Measurements from ENCODE around the gene SLC6A8.
A peak's percentile ranks its signal among the peaks of the same experiment; 100 is the strongest.

SLC6A8 gene

DNA sequence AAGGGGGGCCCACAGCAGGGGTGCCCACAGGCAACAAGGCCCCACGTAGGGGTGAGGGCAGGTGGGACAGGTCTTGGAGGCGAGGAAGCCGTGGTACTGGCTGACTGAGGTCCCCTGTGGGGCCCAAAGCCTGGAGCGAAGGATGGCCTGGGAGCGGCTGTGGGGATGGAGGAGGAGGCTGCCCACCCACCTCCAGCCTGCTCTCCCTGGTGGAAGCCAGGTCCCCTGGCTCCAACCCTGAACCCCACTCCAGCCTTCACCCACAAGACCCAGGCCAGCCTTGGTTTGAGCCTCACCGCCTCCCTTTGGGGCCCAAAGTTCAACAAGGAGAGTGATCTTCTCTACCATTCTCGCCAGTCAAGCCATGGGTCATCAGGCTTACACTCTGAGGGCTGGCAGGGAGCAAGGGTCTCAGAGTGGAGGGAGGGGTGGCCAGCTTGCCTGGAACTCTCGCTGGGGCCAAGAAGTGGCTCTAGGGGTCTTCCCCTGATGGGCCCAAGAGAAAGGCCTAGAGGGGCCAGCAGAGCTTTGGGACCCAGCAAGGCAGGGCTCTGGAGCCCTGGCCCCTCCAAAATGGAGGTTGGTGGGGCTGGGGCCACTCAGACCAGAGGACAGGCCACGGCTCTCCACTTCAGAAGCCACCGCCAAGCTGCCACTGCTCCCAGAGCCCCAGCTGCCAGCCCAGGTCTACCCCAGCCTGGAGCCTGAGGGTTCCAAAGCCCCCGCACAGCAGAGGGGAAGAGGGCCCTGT, 19.1 kb upstream of the SLC6A8 start:
- H3K4me3 ChIP-seq (ENCODE audit: low read depth, low read length), result no peak overlapping the region
- TF ChIP-seq, protein P1, sequence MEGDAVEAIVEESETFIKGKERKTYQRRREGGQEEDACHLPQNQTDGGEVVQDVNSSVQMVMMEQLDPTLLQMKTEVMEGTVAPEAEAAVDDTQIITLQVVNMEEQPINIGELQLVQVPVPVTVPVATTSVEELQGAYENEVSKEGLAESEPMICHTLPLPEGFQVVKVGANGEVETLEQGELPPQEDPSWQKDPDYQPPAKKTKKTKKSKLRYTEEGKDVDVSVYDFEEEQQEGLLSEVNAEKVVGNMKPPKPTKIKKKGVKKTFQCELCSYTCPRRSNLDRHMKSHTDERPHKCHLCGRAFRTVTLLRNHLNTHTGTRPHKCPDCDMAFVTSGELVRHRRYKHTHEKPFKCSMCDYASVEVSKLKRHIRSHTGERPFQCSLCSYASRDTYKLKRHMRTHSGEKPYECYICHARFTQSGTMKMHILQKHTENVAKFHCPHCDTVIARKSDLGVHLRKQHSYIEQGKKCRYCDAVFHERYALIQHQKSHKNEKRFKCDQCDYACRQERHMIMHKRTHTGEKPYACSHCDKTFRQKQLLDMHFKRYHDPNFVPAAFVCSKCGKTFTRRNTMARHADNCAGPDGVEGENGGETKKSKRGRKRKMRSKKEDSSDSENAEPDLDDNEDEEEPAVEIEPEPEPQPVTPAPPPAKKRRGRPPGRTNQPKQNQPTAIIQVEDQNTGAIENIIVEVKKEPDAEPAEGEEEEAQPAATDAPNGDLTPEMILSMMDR (IDR thresholded peaks at IDR 0.05; ENCODE audit: insufficient read depth, low read depth, low read length, missing control alignments), result no peak
- no peak for DNase-seq (ENCODE audit: low read depth)

DNA sequence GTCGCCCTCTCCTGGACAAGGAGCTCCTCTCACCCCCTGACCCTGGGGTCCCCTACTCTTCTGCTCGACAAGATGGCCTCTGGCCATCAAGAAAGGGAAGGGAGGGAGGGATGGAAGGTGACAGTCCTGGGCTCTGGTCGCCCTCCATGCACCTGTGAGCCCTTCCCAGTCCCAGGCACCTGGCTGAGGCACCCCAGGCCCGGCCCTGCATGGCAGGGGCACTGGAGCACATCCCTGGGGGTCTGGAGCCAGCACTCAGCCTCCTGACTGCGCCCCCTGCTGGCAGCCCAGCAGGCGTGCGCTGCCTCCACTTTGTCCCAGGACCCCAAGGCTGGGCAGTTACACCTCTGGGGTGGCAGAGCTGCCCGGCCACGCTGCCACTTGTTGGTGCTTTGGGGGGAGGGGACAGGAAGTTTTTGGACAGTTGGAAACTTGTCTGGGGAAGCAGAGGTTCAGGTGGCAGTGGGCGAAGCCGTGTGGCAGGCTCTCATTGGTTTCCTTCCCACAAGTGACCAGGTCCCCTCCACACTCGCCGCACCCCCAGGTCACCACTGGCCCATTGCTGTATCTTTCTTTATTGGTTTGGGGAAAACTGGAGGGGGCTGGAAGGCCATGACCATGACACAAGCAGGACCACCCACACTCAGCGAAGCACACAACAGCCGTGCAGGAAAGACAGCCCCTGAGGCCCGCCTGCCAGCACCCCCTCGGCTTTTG, 18.4 kb upstream of the SLC6A8 start:
- peak; percentile 30 for DNase-seq (ENCODE audit: low read depth)
- no peak overlapping the region for H3K4me3 ChIP-seq (ENCODE audit: low read depth, low read length)
- TF ChIP-seq, protein P1 (IDR thresholded peaks at IDR 0.05; ENCODE audit: insufficient read depth, low read depth, low read length, missing control alignments), result peak; percentile 62

DNA sequence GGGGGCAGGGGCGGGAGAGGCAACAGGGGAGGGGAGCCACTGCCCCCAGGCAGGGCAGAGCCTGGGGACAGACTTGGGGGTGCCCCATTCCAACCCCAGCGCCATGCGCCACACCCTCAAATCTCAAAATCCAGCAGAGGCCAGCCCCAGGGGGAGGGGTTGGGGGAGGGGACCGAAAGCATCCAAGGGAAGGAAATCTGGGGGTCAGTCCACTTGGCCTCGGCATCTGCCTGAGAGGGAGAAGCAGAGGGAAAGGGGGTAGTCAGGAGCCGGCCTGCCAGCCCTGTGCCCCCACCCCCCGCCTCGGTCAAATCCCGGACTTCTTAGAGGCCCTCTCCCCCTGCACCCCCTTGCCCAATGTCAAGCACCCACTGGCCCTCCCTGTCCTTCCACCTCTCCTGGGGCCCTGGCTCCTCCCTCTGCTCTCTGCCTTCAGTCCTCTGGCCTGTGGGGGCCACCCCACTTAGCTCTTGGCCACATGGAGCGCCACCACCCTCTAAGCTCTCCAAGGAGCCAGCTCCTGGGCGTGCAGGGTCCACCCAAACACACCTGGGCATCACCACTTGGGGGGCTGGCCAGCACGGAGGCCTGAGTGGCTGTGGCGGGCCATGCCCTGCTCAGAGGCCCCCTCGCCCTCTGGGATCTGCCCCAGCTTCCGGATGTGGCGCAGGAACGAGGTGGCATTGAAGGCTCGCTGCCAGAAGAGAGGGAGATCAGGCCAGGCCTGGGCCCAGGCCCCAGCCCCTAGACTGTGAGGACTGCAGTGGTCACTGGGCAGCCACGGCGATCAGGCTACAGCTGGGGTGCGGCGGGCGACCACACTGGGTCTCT, 17.6 kb upstream of the SLC6A8 start:
- DNase-seq (ENCODE audit: low read depth), result no peak
- no peak overlapping the region for H3K4me3 ChIP-seq (ENCODE audit: low read depth, low read length)
- TF ChIP-seq, protein P1 (IDR thresholded peaks at IDR 0.05; ENCODE audit: insufficient read depth, low read depth, low read length, missing control alignments), result no peak

GRCh38 chrX:153670748-153671588, 16.8 kb upstream of the SLC6A8 start:
- TF ChIP-seq, protein P1 (IDR thresholded peaks at IDR 0.05; ENCODE audit: insufficient read depth, low read depth, low read length, missing control alignments), result no peak
- H3K4me3 ChIP-seq (ENCODE audit: low read depth, low read length), result no peak overlapping the region
- no peak for DNase-seq (ENCODE audit: low read depth)

GRCh38 chrX:153671589-153672530, 15.9 kb upstream of the SLC6A8 start:
- TF ChIP-seq, protein P1 (IDR thresholded peaks at IDR 0.05; ENCODE audit: insufficient read depth, low read depth, low read length, missing control alignments), result no peak
- DNase-seq (ENCODE audit: low read depth), result no peak
- H3K4me3 ChIP-seq (ENCODE audit: low read depth, low read length), result no peak overlapping the region
